Retinal pigment epithelial cell (primary cell): ENCODE data around the gene ASB2.

Experiments
- DNase-seq: peaks from one replicate; pipeline ENCODE4 v3.0.0-alpha.2; 2010; ENCODE audit warnings: low read depth
- H3K4me3 ChIP-seq: 2 replicates; pipeline ENCODE4 v1.5.1; 2011; ENCODE audit warnings: mild to moderate bottlenecking, low read length, control low read depth, moderate library complexity
- TF ChIP-seq, protein P1 (sequence below): conservative IDR thresholded peaks from 2 replicates; pipeline ENCODE4 v1.5.1; 2011; ENCODE audit warnings: low read depth, low read length, control low read depth, inconsistent platforms

The ASB2 gene, protein sequence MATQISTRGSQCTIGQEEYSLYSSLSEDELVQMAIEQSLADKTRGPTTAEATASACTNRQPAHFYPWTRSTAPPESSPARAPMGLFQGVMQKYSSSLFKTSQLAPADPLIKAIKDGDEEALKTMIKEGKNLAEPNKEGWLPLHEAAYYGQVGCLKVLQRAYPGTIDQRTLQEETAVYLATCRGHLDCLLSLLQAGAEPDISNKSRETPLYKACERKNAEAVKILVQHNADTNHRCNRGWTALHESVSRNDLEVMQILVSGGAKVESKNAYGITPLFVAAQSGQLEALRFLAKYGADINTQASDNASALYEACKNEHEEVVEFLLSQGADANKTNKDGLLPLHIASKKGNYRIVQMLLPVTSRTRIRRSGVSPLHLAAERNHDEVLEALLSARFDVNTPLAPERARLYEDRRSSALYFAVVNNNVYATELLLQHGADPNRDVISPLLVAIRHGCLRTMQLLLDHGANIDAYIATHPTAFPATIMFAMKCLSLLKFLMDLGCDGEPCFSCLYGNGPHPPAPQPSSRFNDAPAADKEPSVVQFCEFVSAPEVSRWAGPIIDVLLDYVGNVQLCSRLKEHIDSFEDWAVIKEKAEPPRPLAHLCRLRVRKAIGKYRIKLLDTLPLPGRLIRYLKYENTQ

DNA sequence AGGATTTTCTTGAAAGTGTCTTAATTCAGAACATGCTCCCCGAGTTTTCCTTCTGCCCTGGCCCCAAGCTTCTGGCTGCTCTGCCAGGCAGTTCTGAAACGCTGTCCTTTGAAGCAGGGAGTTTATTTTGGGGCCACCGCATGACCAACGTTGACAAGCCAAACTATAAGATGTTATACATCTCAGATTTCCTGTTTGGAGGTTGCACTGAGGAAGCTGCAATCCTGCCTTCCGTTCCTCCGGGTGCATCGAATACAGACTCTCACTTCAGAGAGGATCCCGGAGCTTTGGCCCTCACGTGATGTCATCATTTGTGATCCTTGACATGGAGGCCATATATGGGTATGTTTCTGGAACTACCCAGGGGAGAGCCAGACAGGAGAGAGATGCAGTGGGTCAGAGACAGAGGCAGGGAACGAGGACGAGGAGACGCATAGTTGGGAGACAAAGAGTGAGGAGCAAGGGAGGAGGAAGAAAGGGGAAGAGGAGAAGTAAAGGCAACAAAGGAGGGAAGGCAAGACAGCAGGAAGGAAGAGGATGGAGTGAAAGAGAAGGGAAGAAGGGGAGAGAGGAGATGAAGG, at the start of gene ASB2:
Gene ASB2 (minus strand): TSS at position 94 of the 581 bp plus-strand sequence. CDS start 12,031 bp downstream, outside the sequence.
- H3K4me3 ChIP-seq = no peak within 1 kb of the TSS
- TF ChIP-seq, protein P1, sequence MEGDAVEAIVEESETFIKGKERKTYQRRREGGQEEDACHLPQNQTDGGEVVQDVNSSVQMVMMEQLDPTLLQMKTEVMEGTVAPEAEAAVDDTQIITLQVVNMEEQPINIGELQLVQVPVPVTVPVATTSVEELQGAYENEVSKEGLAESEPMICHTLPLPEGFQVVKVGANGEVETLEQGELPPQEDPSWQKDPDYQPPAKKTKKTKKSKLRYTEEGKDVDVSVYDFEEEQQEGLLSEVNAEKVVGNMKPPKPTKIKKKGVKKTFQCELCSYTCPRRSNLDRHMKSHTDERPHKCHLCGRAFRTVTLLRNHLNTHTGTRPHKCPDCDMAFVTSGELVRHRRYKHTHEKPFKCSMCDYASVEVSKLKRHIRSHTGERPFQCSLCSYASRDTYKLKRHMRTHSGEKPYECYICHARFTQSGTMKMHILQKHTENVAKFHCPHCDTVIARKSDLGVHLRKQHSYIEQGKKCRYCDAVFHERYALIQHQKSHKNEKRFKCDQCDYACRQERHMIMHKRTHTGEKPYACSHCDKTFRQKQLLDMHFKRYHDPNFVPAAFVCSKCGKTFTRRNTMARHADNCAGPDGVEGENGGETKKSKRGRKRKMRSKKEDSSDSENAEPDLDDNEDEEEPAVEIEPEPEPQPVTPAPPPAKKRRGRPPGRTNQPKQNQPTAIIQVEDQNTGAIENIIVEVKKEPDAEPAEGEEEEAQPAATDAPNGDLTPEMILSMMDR = no peak
- DNase-seq = no peak

DNA sequence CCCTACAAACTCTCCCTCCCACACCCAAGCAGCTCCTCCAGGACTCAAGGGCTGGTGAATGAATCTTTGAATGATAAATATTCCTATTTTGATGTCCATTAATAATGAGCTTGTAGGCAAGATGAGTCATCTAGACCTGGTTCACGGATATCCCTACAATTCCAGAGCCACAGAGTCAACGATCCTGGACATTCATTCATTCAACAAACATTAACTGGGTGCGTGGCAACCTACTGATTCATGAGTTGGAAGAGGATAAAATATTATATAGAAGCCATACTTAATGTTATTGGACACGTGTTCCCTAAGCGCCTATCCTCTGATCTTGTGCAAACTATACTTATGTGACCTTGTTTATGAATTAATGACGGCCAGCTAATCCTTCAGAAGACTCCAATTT, 49.4 kb upstream of the ASB2 start:
- DNase-seq = no peak
- TF ChIP-seq, protein P1 = no peak
- H3K4me3 ChIP-seq = peak overlapping the region; percentile 51

DNA sequence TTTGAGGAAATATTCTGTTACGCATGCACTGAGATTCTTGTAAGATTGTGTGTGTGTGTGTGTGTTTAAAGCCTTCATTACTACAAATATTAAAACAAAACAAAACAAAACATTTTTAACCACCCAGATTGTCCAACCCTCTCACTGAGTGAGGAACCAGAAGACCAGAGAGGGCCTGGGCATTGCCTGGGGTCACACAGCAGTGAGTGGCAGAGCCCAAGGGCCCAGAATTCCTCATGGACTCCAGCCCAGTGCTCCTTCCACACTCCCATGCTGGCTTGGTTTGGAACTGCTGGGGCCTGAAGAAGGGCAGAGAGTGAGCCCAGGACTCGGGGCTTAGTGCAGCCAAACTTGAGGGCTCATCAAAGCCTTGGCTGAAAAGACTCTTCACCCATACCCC, 48.2 kb upstream of the ASB2 start:
- H3K4me3 ChIP-seq = no peak overlapping the region
- DNase-seq = no peak
- TF ChIP-seq, protein P1 = no peak

DNA sequence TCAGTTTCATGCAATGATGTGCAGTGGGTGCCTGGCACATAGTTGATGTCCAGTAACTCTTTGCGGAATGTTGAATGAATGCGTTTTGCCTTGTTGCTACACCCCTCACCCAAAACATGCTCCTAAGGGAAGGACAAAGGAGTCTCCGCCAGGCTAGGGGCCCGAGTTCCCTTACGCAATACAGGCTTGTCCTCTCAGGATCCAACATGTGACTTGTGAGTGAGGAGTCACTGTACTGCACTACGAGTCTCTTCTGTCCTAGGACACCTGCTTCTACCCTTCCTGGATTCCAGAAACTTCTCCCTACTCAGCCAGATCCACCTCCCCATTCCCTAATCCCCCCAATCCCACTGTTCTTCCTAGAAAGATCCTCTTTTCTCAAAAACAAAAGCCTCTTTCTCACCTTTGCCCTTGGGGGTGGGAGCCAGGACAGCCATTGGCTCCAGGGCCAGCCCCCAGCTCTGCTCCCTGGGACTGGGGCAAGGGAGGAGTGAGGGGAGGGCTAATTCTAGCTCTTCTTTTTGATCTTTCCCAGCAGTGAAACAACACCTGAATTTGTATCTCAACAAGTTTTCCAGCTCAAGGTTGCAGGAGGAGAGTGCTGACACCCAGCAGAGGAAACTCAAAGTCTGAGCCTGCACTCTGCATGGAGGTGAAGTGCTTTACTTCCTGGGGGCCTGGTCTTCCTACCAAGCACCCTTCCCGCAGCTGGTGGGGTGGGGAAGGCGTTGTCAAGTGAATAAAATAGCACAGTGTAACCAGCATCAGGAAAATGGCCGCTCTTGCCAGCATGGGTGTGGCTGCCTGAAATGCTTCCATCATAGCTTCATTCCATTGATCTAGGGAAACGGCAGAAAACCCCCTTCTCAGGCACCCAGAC, 46.4 kb upstream of the ASB2 start:
- TF ChIP-seq, protein P1 = no peak
- no peak for DNase-seq
- no peak overlapping the region for H3K4me3 ChIP-seq

DNA sequence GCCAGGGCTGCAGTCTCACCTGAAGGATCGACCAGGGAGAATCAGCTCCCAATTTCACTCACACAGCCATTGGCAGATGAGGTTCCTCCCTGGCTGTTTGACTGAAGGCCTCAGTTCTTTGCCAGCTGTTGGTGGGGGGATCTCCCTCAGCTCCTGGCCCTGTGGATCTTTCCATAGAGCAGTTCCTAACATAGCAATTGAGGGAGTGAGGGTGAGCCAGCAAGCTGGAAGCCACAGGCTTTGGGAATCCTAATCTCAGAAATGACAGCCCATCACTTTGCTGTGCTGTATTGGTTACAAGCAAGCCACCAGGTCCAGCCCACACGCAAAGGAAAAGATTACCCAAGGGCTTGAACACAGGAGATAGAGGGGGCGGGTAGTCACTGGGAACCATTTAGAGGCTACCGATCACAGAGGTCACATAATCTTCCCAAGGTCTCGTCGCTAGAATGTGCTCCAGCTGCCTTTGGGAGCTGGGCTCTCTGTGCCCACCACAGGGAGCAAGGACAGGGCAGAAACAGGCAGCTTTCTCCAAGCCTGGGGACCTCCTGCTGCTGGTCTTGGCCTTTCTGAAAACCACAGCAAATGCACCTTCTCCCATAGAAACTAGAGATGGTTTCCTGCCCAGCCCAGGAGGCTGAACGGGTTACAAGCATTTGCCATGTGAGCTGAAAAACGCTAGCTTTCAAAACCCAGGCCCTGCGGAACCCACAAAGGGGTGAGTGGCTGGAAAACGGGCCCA, 45.2 kb upstream of the ASB2 start:
- no peak for DNase-seq

More for the DNA sequence above, 45.2 kb upstream of the ASB2 start:
- no peak overlapping the region for H3K4me3 ChIP-seq
- TF ChIP-seq, protein P1 = no peak
